IMR-90 (cell line): ENCODE results near the gene OR3A3. TPM values are rescaled to one million over a fixed set of nuclear protein-coding genes. Genes with fewer than 3 reads are reported as not detected.

Experiments
- ATAC-seq: fragments of 200-7000 bp; cut with Tn5 transposase; 2 replicates; pipeline ENCODE4 v1.9.1; 2020; ENCODE audit warnings: low read depth, mild to moderate bottlenecking, moderate library complexity
- BruUV-seq: library from RNA; stranded (reverse); fragments of 400-500 nt; replicated peaks from 2 replicates; lab custom pipeline; 2021; lab: Mats Ljungman, UMichigan
- CTCF ChIA-PET: fragments of 300-600 bp; formaldehyde crosslinking; extraction: SDS; loops from one replicate; lab custom pipeline; 2021; ENCODE audit warnings: antibody characterized with exemption; lab: Yijun Ruan, JAX
- POLR2A ChIA-PET: fragments of 300-600 bp; sonication (Branson Sonifier 250); formaldehyde crosslinking; loops from one replicate; lab custom pipeline; 2022; ENCODE audit warnings: antibody characterized with exemption; ENCODE audit not compliant: unreplicated experiment; lab: Charles Lee
- DNase-seq: peaks from one replicate; pipeline ENCODE4 v3.0.0; 2013
- H2AFZ ChIP-seq: replicated peaks from 2 replicates; pipeline ENCODE3; 2013; ENCODE audit warnings: low read length, mild to moderate bottlenecking; ENCODE audit not compliant: poor library complexity
- H2AK5ac ChIP-seq: 2 replicates; pipeline ENCODE4 v1.6.1; 2013; ENCODE audit warnings: low read depth, low read length, inconsistent platforms
- H2AK9ac ChIP-seq: replicated peaks from 2 replicates; pipeline ENCODE3; 2013; ENCODE audit warnings: mild to moderate bottlenecking, low read depth, low read length, moderate library complexity; ENCODE audit not compliant: poor library complexity
- H2BK120ac ChIP-seq: 2 replicates; pipeline ENCODE4 v1.6.1; 2013; ENCODE audit warnings: low read depth, low read length, inconsistent platforms
- H2BK15ac ChIP-seq: 3 replicates; pipeline ENCODE4 v1.6.1; 2013; ENCODE audit warnings: low read depth, low read length, inconsistent platforms
- H2BK20ac ChIP-seq: 2 replicates; pipeline ENCODE4 v1.6.1; 2013; ENCODE audit warnings: low read depth, mild to moderate bottlenecking, inconsistent platforms, low read length, moderate library complexity
- H2BK5ac ChIP-seq: 2 replicates; pipeline ENCODE4 v1.6.1; 2013; ENCODE audit warnings: mild to moderate bottlenecking, low read depth, low read length, inconsistent platforms; ENCODE audit not compliant: poor library complexity, severe bottlenecking
- H3K14ac ChIP-seq: replicated peaks from 2 replicates; pipeline ENCODE4 v1.6.1; 2013; ENCODE audit warnings: low read depth, low read length, inconsistent platforms
- H3K18ac ChIP-seq: 2 replicates; pipeline ENCODE4 v1.6.1; 2013; ENCODE audit warnings: low read depth, low read length, control low read depth
- H3K23ac ChIP-seq: 2 replicates; pipeline ENCODE4 v1.6.1; 2013; ENCODE audit warnings: low read depth, low read length, inconsistent platforms
- H3K27ac ChIP-seq: 2 replicates; pipeline ENCODE4 v1.5.1; 2013; ENCODE audit warnings: mild to moderate bottlenecking, control low read depth, low read length; ENCODE audit not compliant: insufficient read depth
- H3K27me3 ChIP-seq: 2 replicates; pipeline ENCODE4 v1.6.1; 2013; ENCODE audit warnings: low read length; ENCODE audit not compliant: control insufficient read depth, insufficient read depth
- H3K36me3 ChIP-seq: 2 replicates; pipeline ENCODE4 v1.6.1; 2013; ENCODE audit warnings: low read length, mixed read lengths; ENCODE audit not compliant: control insufficient read depth, insufficient read depth
- H3K4ac ChIP-seq: 2 replicates; pipeline ENCODE4 v1.6.1; 2013; ENCODE audit warnings: low read depth, low read length, inconsistent platforms
- H3K4me1 ChIP-seq: 2 replicates; pipeline ENCODE4 v1.6.1; 2013; ENCODE audit warnings: low read length, mixed read lengths; ENCODE audit not compliant: control insufficient read depth, insufficient read depth
- H3K4me2 ChIP-seq: 2 replicates; pipeline ENCODE4 v1.6.1; 2013; ENCODE audit warnings: low read depth, mild to moderate bottlenecking, control low read depth, low read length, moderate library complexity
- H3K4me3 ChIP-seq: 2 replicates; pipeline ENCODE4 v1.5.1; 2013; ENCODE audit warnings: low read depth, mild to moderate bottlenecking, control low read depth, low read length, moderate library complexity; ENCODE audit not compliant: insufficient read depth
- H3K56ac ChIP-seq: 2 replicates; pipeline ENCODE4 v1.6.1; 2013; ENCODE audit warnings: low read length, inconsistent platforms; ENCODE audit not compliant: insufficient read depth; ENCODE audit errors: extremely low read depth
- H3K79me1 ChIP-seq, 2 experiments: 2 replicates each; pipeline ENCODE4 v1.6.1; 2013; ENCODE audit warnings: low read length in 2 of 2, inconsistent platforms in 1 of 2, low read depth in 1 of 2
- H3K9ac ChIP-seq: 2 replicates; pipeline ENCODE4 v1.6.1; 2013; ENCODE audit warnings: low read depth, low read length, control low read depth
- H3K9me1 ChIP-seq: 2 replicates; pipeline ENCODE4 v1.6.1; 2013; ENCODE audit warnings: low read length, inconsistent platforms; ENCODE audit not compliant: insufficient read depth
- H3K9me3 ChIP-seq: 2 replicates; pipeline ENCODE4 v1.6.1; 2013; ENCODE audit warnings: low read length; ENCODE audit not compliant: control insufficient read depth, insufficient read depth
- H4K20me1 ChIP-seq: 2 replicates; pipeline ENCODE4 v1.6.1; 2013; ENCODE audit warnings: low read length, inconsistent platforms; ENCODE audit not compliant: insufficient read depth
- H4K5ac ChIP-seq: 2 replicates; pipeline ENCODE4 v1.6.1; 2013; ENCODE audit warnings: mild to moderate bottlenecking, low read depth, low read length, control low read depth
- H4K8ac ChIP-seq, 2 experiments: 2 replicates each; pipeline ENCODE4 v1.6.1; 2013; ENCODE audit warnings: low read depth in 2 of 2, low read length in 2 of 2, control low read depth in 1 of 2, inconsistent platforms in 1 of 2
- H4K91ac ChIP-seq: 2 replicates; pipeline ENCODE4 v1.6.1; 2013; ENCODE audit warnings: low read depth, low read length, inconsistent platforms; ENCODE audit not compliant: insufficient read depth
- CTCF ChIP-seq: conservative IDR thresholded peaks from 2 replicates; pipeline ENCODE4 v1.5.1; 2012; ENCODE audit warnings: mild to moderate bottlenecking, low read depth, low read length, improper control_type of control experiment
- MAZ ChIP-seq: IDR thresholded peaks from 2 replicates; pipeline ENCODE4 v1.6.1; 2012; ENCODE audit warnings: low read depth, mild to moderate bottlenecking, low read length, improper control_type of control experiment, moderate library complexity, borderline replicate concordance
- WGBS, 2 experiments: methylation state at CpG; one replicate each; pipeline versions ENCODE4 v1.1.5 to v1.1.7; 2013; ENCODE audit warnings: missing lambda C conversion rate in 2 of 2; ENCODE audit not compliant: insufficient read length in 1 of 2; ENCODE audit errors: extremely low coverage in 2 of 2; 5-methylcytosine and 5-hydroxymethylcytosine counted together
- dilution Hi-C: fragments of 300-500 bp; cut with HindIII; formaldehyde crosslinking; loops from one replicate; pipeline ENCODE4 v1.14.3; 2018; ENCODE audit warnings: low sequenced_read_pairs; ENCODE audit not compliant: unreplicated experiment
- in situ Hi-C: fragments of 300-500 bp; cut with MboI; formaldehyde crosslinking; loops from 3 replicates; pipeline ENCODE4 v1.14.3; 2019; ENCODE audit warnings: low sequenced_read_pairs, inconsistent platforms, mixed read lengths
- intact Hi-C: fragments of 100-400 bp; cut with micrococcal nuclease; formaldehyde crosslinking; loops from 2 replicates; pipeline ENCODE4 v1.10.0; 2022
- polyA plus RNA-seq, 3 experiments: library from polyadenylated mRNA; depleted of rRNA; stranded (reverse); fragments of >200 nt; gene quantifications; 2 replicates each; pipeline ENCODE4 v1.2.3, GENCODE V29; 2012; ENCODE audit warnings: low replicate concordance in 1 of 3
- total RNA-seq: library from RNA; depleted of rRNA; stranded (reverse); fragments of >200 nt; gene quantifications from 2 replicates; pipeline ENCODE4 v1.2.3, GENCODE V29; 2012

OR3A3 gene
- total and polyA plus RNA-seq, 2 of the 4 experiments (the other 2 are of a cell fraction), result not detected

GRCh38 chr17:3433741-3434140 lies 22.6 kb downstream of the OR3A3 start, which contains the start of gene OR1E2:
TSS of gene OR1E2 (minus strand) at chr17:3433841. CDS start at chr17:3433841, 0 bp downstream.
- Histone ChIP-seq H3K9ac (no peak within 1 kb of the TSS), H2BK5ac (no peak within 1 kb of the TSS), H2BK15ac (no peak within 1 kb of the TSS), H4K91ac (no peak within 1 kb of the TSS), H3K4ac (no peak within 1 kb of the TSS), H3K4me1 (no peaks in the 10 kb centered on the region), H3K56ac (no peak within 1 kb of the TSS), H3K79me1 (no peaks in the 10 kb centered on the region), H3K14ac (no peak within 1 kb of the TSS), H3K4me2 (no peak within 1 kb of the TSS), H3K23ac (no peak within 1 kb of the TSS), H2BK20ac (no peak within 1 kb of the TSS), H2AFZ (no peak within 1 kb of the TSS), H3K36me3 (no peaks in the 10 kb centered on the region), H2BK120ac (no peak within 1 kb of the TSS), H4K5ac (no peak within 1 kb of the TSS), H4K20me1 (no peaks in the 10 kb centered on the region), H3K9me1 (no peaks in the 10 kb centered on the region), H3K9me3 (peaks cover 4% of the 10 kb centered on the region; the same call in 1 of the 2 replicates), H2AK9ac (no peak within 1 kb of the TSS), H3K27ac (no peak within 1 kb of the TSS), H3K4me3 (no peak within 1 kb of the TSS), H2AK5ac (no peak within 1 kb of the TSS), H3K18ac (no peak within 1 kb of the TSS), H4K8ac (no peak within 1 kb of the TSS), H3K27me3 (no peaks in the 10 kb centered on the region)
- no peak for ATAC-seq
- WGBS, 2 experiments, result 33% methylated on average over 1 of the region's 3 CpGs; no CpG with 5 or more reads in 1 of the 2 experiments
- BruUV-seq, result no TSS peak
- intact Hi-C loops (no loop called here), in situ Hi-C loops (no loop called here), dilution Hi-C loops (no loop called here)
- DNase-seq, result no peak
- ChIA-PET POLR2A (no interaction called here), CTCF (no interaction called here)
- TF ChIP-seq MAZ (no peak), CTCF (no peak)
